WTC11 (cell line): ENCODE measurements around the gene ZNF705A. TPM values are rescaled to one million over a fixed set of nuclear protein-coding genes. Genes with fewer than 3 reads are reported as not detected.

Source experiments
- ATAC-seq: fragments of 200-7000 bp; cut with Tn5 transposase; 2 replicates; pipeline ENCODE4 v1.10.0; 2021; ENCODE audit warnings: mild to moderate bottlenecking, moderate library complexity
- CTCF ChIA-PET: fragments of 300-600 bp; sonication (Branson Sonifier 250); formaldehyde crosslinking; loops from one replicate; lab custom pipeline; 2021; ENCODE audit warnings: antibody characterized with exemption; lab: Charles Lee
- POLR2A ChIA-PET: fragments of 350-600 bp; sonication (Branson Sonifier 250); formaldehyde crosslinking; loops from one replicate; lab custom pipeline; 2021; ENCODE audit warnings: antibody characterized with exemption; lab: Charles Lee
- DNase-seq: peaks from one replicate; pipeline ENCODE4 v3.0.0; 2021; ENCODE audit warnings: low spot score
- H3K27ac Mint-ChIP-seq: 2 replicates; pipeline ENCODE4 v1.8.0; 2021; ENCODE audit warnings: mixed read lengths
- H3K27me3 Mint-ChIP-seq: 2 replicates; pipeline ENCODE4 v1.8.0; 2021; ENCODE audit warnings: low read depth, mild to moderate bottlenecking, moderate library complexity, mixed read lengths
- H3K36me3 Mint-ChIP-seq: 2 replicates; pipeline ENCODE4 v1.8.0; 2021; ENCODE audit warnings: mixed read lengths
- H3K4me1 Mint-ChIP-seq: 2 replicates; pipeline ENCODE4 v1.8.0; 2022; ENCODE audit warnings: mixed read lengths
- H3K4me3 Mint-ChIP-seq: 2 replicates; pipeline ENCODE4 v1.8.0; 2021; ENCODE audit warnings: mild to moderate bottlenecking, moderate library complexity, mixed read lengths
- H3K9me3 Mint-ChIP-seq: 2 replicates; pipeline ENCODE4 v1.8.0; 2021; ENCODE audit warnings: mixed read lengths
- FOXP1 ChIP-seq: sonication (generic); formaldehyde crosslinking; IDR thresholded peaks from 2 replicates; pipeline ENCODE4 v1.8.0; 2022; ENCODE audit warnings: missing genetic modification reagents, mild to moderate bottlenecking, moderate library complexity, borderline replicate concordance
- NR2C2 ChIP-seq: sonication (generic); formaldehyde crosslinking; IDR thresholded peaks from 2 replicates; pipeline ENCODE4 v1.8.0; 2022; ENCODE audit warnings: mild to moderate bottlenecking, missing genetic modification reagents
- RORB ChIP-seq: fragments of 250-450 bp; sonication (Bioruptor Pico); IDR thresholded peaks from 2 replicates; pipeline ENCODE4 v1.9.0; 2021; ENCODE audit warnings: mild to moderate bottlenecking
- SMAD4 ChIP-seq: sonication (generic); formaldehyde crosslinking; IDR thresholded peaks from 2 replicates; pipeline ENCODE4 v1.8.0; 2022; ENCODE audit warnings: mild to moderate bottlenecking, missing genetic modification reagents
- TP53 ChIP-seq: sonication (generic); formaldehyde crosslinking; IDR thresholded peaks from 2 replicates; pipeline ENCODE4 v1.8.1; 2023; ENCODE audit warnings: mild to moderate bottlenecking, missing genetic modification reagents
- ZBTB21 ChIP-seq: sonication (generic); formaldehyde crosslinking; IDR thresholded peaks from 2 replicates; pipeline ENCODE4 v1.8.1; 2023; ENCODE audit warnings: mild to moderate bottlenecking, missing genetic modification reagents, borderline replicate concordance
- total RNA-seq: library from RNA; stranded (reverse); gene quantifications from 3 replicates; pipeline ENCODE4 v1.2.3, GENCODE V29; 2021
- TF ChIP-seq, protein P1 (sequence below): sonication (generic); formaldehyde crosslinking; conservative IDR thresholded peaks from 2 replicates; pipeline ENCODE4 v1.8.1; 2022; ENCODE audit warnings: mild to moderate bottlenecking, missing genetic modification reagents
- TF ChIP-seq, protein P2 (sequence below): sonication (generic); formaldehyde crosslinking; IDR thresholded peaks from 2 replicates; pipeline ENCODE4 v1.8.1; 2022; ENCODE audit warnings: low read depth, mild to moderate bottlenecking, moderate library complexity, missing genetic modification reagents, borderline replicate concordance
- TF ChIP-seq, protein P3 (sequence below): fragments of 250-450 bp; sonication (Bioruptor Pico); IDR thresholded peaks from 2 replicates; pipeline ENCODE4 v1.9.0; 2021; ENCODE audit warnings: mild to moderate bottlenecking
- TF ChIP-seq, protein P4 (sequence below): fragments of 250-450 bp; sonication (Bioruptor Pico); IDR thresholded peaks from 2 replicates; pipeline ENCODE4 v1.9.0; 2021; ENCODE audit warnings: mild to moderate bottlenecking
- TF ChIP-seq, protein P5 (sequence below): sonication (generic); formaldehyde crosslinking; IDR thresholded peaks from 2 replicates; pipeline ENCODE4 v1.8.0; 2023; ENCODE audit warnings: missing genetic modification reagents, mild to moderate bottlenecking, borderline replicate concordance
- TF ChIP-seq, protein P6 (sequence below): sonication (generic); formaldehyde crosslinking; IDR thresholded peaks from 2 replicates; pipeline ENCODE4 v1.8.1; 2023; ENCODE audit warnings: mild to moderate bottlenecking, missing genetic modification reagents, borderline replicate concordance

ZNF705A gene
- total RNA-seq, 1 experiment from 2014 or later, result not detected

DNA sequence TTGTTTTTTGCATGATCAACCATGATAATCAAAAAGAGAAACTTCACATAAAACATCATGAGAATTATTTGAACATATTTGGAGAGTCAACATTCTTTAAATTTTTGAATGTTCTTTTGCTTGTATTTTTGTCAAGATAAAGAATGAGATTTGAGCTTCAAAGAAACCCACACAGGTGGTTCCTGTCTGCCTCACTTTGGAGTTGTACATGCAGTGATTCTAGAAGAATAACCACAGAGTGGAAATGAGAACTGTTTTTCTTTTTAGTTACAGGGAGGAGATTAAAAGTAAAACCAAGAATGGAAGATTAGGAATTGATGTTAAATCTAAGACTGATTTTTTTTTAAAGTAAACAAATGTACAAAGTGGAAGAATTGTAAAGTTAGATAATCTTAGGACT, 2.3 kb upstream of the ZNF705A start:
- Mint-ChIP-seq H3K9me3 (peaks cover 16% of the 10 kb centered on the region), H3K27me3 (peaks cover 6% of the 10 kb centered on the region), H3K4me1 (peaks cover 21% of the 10 kb centered on the region), H3K36me3 (peaks cover 3% of the 10 kb centered on the region; the same call in 1 of the 2 replicates), H3K4me3 (no peak overlapping the region), H3K27ac (no peak overlapping the region)
- POLR2A ChIA-PET, result no interaction called here
- no peak for ATAC-seq
- CTCF ChIA-PET, result no interaction called here
- TF ChIP-seq ZBTB21 (CRISPR knock-in tag) (no peak), SMAD4 (no peak), TP53 (CRISPR knock-in tag) (no peak), RORB (CRISPR knock-in tag) (no peak), FOXP1 (CRISPR knock-in tag) (no peak)
- TF ChIP-seq, protein P1, sequence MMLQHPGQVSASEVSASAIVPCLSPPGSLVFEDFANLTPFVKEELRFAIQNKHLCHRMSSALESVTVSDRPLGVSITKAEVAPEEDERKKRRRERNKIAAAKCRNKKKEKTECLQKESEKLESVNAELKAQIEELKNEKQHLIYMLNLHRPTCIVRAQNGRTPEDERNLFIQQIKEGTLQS (CRISPR knock-in tag), result no peak
- TF ChIP-seq, protein P2, sequence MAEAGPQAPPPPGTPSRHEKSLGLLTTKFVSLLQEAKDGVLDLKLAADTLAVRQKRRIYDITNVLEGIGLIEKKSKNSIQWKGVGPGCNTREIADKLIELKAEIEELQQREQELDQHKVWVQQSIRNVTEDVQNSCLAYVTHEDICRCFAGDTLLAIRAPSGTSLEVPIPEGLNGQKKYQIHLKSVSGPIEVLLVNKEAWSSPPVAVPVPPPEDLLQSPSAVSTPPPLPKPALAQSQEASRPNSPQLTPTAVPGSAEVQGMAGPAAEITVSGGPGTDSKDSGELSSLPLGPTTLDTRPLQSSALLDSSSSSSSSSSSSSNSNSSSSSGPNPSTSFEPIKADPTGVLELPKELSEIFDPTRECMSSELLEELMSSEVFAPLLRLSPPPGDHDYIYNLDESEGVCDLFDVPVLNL (CRISPR knock-in tag), result no peak
- TF ChIP-seq, protein P3, sequence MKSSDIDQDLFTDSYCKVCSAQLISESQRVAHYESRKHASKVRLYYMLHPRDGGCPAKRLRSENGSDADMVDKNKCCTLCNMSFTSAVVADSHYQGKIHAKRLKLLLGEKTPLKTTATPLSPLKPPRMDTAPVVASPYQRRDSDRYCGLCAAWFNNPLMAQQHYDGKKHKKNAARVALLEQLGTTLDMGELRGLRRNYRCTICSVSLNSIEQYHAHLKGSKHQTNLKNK (CRISPR knock-in tag), result no peak
- TF ChIP-seq, protein P4, sequence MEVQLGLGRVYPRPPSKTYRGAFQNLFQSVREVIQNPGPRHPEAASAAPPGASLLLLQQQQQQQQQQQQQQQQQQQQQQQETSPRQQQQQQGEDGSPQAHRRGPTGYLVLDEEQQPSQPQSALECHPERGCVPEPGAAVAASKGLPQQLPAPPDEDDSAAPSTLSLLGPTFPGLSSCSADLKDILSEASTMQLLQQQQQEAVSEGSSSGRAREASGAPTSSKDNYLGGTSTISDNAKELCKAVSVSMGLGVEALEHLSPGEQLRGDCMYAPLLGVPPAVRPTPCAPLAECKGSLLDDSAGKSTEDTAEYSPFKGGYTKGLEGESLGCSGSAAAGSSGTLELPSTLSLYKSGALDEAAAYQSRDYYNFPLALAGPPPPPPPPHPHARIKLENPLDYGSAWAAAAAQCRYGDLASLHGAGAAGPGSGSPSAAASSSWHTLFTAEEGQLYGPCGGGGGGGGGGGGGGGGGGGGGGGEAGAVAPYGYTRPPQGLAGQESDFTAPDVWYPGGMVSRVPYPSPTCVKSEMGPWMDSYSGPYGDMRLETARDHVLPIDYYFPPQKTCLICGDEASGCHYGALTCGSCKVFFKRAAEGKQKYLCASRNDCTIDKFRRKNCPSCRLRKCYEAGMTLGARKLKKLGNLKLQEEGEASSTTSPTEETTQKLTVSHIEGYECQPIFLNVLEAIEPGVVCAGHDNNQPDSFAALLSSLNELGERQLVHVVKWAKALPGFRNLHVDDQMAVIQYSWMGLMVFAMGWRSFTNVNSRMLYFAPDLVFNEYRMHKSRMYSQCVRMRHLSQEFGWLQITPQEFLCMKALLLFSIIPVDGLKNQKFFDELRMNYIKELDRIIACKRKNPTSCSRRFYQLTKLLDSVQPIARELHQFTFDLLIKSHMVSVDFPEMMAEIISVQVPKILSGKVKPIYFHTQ (CRISPR knock-in tag), result no peak
- TF ChIP-seq, protein P5, sequence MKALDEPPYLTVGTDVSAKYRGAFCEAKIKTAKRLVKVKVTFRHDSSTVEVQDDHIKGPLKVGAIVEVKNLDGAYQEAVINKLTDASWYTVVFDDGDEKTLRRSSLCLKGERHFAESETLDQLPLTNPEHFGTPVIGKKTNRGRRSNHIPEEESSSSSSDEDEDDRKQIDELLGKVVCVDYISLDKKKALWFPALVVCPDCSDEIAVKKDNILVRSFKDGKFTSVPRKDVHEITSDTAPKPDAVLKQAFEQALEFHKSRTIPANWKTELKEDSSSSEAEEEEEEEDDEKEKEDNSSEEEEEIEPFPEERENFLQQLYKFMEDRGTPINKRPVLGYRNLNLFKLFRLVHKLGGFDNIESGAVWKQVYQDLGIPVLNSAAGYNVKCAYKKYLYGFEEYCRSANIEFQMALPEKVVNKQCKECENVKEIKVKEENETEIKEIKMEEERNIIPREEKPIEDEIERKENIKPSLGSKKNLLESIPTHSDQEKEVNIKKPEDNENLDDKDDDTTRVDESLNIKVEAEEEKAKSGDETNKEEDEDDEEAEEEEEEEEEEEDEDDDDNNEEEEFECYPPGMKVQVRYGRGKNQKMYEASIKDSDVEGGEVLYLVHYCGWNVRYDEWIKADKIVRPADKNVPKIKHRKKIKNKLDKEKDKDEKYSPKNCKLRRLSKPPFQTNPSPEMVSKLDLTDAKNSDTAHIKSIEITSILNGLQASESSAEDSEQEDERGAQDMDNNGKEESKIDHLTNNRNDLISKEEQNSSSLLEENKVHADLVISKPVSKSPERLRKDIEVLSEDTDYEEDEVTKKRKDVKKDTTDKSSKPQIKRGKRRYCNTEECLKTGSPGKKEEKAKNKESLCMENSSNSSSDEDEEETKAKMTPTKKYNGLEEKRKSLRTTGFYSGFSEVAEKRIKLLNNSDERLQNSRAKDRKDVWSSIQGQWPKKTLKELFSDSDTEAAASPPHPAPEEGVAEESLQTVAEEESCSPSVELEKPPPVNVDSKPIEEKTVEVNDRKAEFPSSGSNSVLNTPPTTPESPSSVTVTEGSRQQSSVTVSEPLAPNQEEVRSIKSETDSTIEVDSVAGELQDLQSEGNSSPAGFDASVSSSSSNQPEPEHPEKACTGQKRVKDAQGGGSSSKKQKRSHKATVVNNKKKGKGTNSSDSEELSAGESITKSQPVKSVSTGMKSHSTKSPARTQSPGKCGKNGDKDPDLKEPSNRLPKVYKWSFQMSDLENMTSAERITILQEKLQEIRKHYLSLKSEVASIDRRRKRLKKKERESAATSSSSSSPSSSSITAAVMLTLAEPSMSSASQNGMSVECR (CRISPR knock-in tag), result no peak
- TF ChIP-seq, protein P6, sequence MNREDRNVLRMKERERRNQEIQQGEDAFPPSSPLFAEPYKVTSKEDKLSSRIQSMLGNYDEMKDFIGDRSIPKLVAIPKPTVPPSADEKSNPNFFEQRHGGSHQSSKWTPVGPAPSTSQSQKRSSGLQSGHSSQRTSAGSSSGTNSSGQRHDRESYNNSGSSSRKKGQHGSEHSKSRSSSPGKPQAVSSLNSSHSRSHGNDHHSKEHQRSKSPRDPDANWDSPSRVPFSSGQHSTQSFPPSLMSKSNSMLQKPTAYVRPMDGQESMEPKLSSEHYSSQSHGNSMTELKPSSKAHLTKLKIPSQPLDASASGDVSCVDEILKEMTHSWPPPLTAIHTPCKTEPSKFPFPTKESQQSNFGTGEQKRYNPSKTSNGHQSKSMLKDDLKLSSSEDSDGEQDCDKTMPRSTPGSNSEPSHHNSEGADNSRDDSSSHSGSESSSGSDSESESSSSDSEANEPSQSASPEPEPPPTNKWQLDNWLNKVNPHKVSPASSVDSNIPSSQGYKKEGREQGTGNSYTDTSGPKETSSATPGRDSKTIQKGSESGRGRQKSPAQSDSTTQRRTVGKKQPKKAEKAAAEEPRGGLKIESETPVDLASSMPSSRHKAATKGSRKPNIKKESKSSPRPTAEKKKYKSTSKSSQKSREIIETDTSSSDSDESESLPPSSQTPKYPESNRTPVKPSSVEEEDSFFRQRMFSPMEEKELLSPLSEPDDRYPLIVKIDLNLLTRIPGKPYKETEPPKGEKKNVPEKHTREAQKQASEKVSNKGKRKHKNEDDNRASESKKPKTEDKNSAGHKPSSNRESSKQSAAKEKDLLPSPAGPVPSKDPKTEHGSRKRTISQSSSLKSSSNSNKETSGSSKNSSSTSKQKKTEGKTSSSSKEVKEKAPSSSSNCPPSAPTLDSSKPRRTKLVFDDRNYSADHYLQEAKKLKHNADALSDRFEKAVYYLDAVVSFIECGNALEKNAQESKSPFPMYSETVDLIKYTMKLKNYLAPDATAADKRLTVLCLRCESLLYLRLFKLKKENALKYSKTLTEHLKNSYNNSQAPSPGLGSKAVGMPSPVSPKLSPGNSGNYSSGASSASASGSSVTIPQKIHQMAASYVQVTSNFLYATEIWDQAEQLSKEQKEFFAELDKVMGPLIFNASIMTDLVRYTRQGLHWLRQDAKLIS, result no peak
- TF ChIP-seq, all 79 proteins: peak for 0
- DNase-seq, result no peak

DNA sequence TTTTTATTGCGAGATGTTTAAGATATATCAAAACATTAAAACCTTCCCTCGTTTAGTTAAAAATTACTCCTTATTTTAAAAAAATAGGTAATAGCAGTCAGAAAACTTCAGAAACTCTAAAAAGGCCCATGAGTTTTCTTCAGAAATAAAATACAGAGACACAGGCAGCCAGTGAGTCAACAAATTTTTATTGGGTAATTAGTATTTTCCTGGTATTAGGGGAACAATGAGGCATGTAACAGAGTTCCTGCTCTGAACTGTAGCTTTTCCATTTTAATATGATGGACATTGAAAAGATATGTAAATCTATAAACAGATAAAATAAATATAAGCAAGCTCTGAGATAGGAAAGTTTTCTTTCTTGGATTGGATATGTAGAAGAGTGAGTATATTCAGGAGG, 399 bp upstream of the ZNF705A start:
- POLR2A ChIA-PET, result no interaction called here
- H3K4me1 Mint-ChIP-seq, result peaks cover 24% of the 10 kb centered on the region
- DNase-seq (no peak), ATAC-seq (no peak)
- no peak overlapping the region for H3K4me3 Mint-ChIP-seq
- H3K27ac Mint-ChIP-seq, result no peak overlapping the region
- peaks cover 3% of the 10 kb centered on the region for H3K27me3 Mint-ChIP-seq
- CTCF ChIA-PET, result no interaction called here
- H3K36me3 Mint-ChIP-seq, result peaks cover 3% of the 10 kb centered on the region; the same call in 1 of the 2 replicates
- TF ChIP-seq NR2C2 (CRISPR knock-in tag), result no peak
- H3K9me3 Mint-ChIP-seq, result peaks cover 16% of the 10 kb centered on the region
